ENCODE data around the gene UCN3. TPM values are rescaled to one million over a fixed set of nuclear protein-coding genes. Genes with fewer than 3 reads are reported as not detected.

Gene UCN3
- total RNA-seq: not detected in 2 replicates

GRCh38 chr10:5364890-5365338 is at the start of gene UCN3:
Gene UCN3, plus strand, starts transcription at chr10:5364966. Its CDS starts 8,755 bp downstream, at chr10:5373721.

GRCh38 chr10:5404208-5405041 is 39.7 kb downstream of the UCN3 start, which contains the start of gene TUBAL3:
Gene TUBAL3, minus strand, starts transcription at chr10:5404828. Its CDS starts 36 bp downstream, at chr10:5404792.

DNA sequence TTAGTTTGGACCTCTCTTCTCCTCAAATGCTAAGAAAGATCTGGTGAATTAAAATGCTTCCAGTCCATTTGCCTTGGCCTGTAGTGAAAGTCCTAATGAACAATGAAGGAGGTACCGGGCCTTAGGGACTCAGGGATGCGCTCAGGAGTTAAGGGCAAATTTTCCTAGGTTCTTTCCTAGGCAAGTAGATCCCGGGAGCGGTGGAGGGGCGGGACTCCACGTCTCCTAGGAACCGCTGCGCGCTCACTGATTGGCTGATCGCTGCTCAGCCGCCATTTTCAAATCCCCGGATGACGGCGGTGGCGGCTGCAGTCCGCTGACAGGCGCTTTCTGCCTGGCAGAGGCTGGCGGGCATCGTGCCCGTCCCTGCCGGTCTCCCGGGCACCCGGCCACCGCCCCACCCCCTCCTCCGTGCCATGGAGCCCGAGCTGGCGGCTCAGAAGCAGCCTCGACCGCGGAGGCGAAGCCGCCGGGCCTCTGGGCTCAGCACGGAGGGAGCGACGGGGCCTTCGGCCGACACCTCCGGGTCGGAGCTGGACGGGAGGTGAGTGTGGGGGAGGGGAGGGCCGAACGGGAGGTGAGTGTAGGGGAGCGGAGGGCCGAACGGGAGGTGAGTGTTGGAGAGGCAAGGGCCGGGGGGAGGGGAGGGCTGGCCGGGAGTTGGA is 47.6 kb downstream of the UCN3 start, which contains the start of gene NET1:
NET1 (plus strand) TSS at position 281 of the 665 bp plus-strand sequence; CDS start at position 417, 136 bp downstream.

Other genes with a start within 250 kb of the UCN3 start
- not detected in 2 replicates for gene AKR1C8, start 179.8 kb upstream of the UCN3 start, total RNA-seq
- not detected in 2 replicates for gene AKR1C4, start 168.1 kb upstream of the UCN3 start, total RNA-seq
- not detected in 2 replicates for gene TUBAL3, start 39.9 kb downstream of the UCN3 start, total RNA-seq
- 26.0 and 61.0 TPM in 2 replicates for gene NET1, start 47.6 kb downstream of the UCN3 start, total RNA-seq
- not detected in 2 replicates for gene CALML5, start 134.6 kb downstream of the UCN3 start, total RNA-seq
- gene CALML3, start 160.0 kb downstream of the UCN3 start, total RNA-seq: not detected in 2 replicates